Nucleus accumbens (tissue), 56 donors: Measurements from ENCODE around the gene RAP2A.
A peak's percentile ranks its signal among the peaks of the same experiment; 100 is the strongest.

Experiments
- DNase-seq, 56 donors: peaks; one replicate each; lab custom pipeline; 2025; lab: John Stamatoyannopoulos, UW

Gene RAP2A

DNA sequence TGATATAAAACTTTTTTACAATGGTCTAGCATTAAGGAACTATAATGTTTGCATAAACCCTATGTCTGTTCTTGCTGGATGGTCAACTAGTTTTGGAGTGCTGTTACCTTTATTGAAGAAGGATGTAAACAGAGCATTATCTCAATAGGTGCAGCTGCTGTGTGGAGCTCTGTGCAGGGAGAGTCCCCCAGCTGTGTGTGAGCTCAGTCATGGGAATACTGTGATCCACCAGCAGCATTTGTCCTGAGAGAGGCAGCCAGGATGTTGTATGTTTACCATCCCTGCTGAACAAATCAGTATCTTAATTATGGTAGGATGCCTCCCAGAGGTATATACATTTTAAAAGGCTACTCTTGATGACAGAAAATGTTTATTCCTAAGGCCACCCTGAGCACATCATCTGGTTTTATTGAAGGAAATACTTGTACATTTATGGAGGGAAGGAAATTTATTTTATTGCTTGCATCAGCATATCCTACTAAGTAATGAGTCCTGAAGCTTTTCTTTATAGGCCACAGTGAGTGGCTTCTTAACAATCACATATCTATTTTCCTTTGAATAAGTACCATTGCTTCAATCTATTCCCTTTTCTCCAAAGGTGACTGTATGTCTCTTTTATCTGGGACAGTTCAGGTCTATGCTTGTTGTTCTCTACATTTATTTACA lies 11.7 kb downstream of the RAP2A start:
- no peak for DNase-seq

DNA sequence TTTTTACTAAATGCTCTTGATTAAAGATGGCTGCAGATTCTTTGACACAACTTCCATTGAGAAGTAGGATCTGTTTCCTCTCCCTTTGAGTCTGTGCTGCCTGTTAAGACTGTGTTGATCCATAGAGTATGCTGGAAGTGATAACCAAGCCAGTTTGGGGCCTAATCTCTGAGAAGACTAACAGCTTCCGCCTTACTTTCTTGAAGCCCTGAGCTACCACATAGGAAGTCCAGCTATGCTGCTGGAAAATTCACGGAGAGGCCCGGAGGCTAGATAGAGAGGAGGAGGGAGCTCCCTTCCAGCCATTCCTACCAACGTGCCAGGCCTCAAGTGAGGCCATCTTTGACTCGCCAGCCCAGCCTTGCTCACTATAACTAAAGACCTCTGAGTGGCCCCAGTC lies 12.5 kb downstream of the RAP2A start:
- DNase-seq = no peak

DNA sequence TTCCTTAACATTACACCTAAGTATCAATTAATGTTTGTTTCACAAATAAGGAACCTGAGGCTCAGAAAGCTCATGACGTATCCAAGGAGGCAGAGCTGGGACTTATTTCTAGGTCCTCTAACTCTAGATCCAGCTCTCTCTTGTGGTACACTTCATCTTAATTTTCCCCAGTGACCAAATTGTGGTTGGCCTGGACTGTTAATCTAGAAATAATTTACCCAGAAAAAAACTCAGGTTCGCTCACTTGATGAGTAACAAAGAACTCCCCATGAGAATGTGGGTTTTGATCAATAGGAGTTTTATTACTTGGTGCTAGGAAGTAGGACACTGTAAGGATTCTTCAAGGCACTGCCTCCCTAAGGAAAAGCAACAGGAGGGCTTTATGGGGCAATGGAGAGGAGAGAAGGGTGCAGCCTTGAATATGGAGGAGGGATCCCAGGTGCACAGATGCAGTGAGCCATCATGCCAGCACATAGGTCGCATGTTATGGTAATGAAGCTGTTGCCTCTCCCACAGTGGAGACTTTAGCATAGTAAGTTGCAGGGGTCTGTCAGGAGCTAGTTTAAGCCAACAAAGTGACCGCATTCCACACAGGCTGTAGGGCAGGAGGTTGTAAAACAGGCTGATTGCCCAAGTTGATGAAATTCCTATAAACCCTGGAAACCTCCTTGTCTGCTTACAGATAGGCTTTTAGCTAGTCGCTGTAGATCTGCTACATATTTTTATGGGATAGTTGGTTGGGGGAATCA lies 14.7 kb downstream of the RAP2A start:
- no peak for DNase-seq

DNA sequence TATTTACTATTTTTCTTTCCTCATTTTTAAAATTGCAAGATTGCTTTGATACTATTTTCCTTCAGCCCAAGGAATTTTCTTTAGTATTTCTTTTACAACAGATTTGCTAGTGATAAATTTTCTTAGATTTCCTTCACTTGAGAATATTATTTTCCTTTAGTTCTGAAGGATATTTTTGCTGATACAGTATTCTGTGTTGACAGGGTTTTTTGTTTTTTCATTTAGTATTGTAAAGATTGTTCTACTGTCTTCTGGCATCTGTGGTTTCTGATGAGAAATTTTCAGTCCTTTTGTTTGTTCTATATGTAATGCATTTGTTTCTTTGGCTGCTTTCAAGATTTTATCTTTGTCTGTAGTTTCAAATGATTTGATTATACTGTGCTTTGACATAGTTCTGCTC lies 20.7 kb downstream of the RAP2A start:
- DNase-seq = no peak

DNA sequence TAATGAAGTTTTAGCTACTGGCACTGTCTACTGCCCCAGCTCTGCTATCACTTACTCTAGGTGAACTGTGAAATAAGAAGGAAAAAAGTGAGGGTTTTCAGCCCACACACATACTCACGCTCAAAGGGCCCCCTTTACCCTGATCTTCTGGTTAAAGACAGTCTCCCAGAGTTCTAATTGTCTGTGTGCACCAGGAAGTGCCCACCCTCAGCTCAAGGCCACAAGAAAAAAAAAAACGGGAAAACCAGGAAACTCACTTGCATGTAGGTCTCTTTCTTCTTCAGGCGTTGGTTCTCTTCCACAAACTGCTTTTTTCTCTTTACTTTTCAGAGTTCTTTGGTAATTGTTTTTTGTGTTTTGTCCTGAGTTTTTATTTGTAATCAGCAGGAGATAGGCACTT lies 22.1 kb downstream of the RAP2A start:
- DNase-seq = no peak

DNA sequence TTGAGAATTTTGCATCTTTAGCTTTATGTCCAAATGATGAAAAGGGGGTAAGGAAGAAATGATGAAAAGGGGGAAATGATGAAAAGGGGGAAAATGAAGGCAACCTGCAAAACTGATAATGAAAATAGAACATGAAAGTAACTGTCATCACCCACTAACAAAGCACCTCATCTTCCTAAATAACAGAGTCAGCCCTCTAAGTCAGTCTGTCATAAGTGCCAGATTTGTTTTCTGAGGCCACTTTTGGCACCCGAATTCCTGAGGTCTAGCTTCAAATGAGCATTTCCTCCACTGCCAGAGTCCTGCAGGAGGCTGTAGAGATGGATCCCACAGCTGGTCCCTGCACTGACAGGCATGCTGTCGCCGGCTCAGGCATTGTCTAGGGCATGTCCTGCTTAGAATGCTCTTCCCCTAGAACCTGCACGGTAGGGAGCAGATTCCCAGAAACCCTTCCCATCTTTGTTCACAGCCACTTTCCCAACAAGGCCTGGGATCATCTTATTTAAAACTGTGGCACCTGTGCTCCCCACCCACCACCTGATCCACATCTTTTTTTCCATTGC lies 25.3 kb downstream of the RAP2A start:
- peak in 1 of 56 donors; percentile 8 for DNase-seq

DNA sequence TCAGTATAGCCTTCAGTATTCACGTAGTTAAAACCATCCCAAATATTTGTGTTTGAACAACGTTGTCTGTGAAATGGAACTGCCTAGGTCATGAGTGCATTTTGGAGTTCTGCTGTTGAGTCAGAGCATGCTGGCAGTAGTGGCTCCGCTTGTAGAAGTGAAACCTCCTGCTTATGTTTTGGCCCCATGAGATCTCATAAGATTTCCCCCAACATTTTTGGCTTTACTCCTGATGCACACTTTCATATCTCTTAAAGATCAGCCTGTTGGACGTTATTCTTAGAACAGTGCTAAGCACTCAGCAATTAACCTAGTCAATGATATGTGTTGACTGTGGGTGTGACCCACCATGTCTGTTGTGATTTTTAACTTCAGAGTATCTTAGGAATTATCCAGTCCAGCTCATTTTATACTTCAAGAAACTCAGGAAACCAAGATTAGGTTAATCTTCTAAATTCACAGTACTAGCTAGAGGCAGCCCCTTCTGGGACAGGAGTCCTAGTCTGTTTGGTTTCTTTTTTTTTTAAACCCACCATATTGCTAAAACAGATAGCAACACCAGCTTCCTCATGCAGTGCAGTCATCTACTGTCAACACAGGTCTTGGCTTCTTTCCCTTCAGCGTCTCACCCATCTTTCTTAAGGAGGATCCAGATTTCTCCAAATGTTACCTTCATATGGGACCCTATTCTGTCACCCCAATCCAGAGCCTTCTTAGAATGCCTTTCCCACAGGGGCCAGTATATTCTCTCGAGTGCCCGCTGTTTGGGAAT lies 26.2 kb downstream of the RAP2A start:
- no peak for DNase-seq

DNA sequence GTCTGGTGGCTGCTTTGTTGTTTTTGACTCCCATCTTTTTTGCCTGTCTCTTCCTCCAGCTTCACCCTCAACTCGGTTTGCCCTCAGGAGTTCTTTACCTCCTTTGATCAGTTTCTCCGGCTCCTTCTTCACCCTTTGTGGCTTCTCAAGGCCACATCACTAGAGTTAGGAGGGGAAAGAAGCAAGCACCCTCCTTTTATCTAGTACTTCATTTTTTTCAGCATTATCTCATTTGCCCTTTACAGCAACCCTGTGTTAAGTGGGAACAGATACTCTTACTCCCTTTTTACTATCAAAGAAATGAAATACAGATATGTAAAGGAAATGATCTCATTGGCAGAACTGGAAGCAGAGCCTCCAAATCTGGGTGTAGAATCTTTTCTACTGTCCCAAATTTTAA lies 26.9 kb downstream of the RAP2A start:
- no peak for DNase-seq

DNA sequence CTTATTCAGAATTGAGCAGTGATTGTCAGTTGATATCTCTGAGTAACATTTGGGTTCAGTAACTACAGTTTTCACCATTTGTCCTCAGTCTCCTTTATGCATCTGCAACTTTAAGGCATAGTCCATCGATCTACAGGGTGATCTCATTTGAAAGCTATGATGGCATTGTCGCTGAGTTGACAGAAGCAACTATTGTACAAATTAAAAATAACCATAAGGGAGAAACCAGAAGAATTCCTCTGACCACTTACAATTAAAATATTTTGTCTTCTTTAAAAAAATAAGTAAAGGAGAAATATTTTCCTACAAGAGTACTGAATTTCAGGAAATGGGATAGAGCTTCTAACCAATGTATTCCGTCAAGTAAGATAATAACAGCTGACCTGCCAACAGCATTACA lies 30.6 kb downstream of the RAP2A start:
- DNase-seq = no peak

DNA sequence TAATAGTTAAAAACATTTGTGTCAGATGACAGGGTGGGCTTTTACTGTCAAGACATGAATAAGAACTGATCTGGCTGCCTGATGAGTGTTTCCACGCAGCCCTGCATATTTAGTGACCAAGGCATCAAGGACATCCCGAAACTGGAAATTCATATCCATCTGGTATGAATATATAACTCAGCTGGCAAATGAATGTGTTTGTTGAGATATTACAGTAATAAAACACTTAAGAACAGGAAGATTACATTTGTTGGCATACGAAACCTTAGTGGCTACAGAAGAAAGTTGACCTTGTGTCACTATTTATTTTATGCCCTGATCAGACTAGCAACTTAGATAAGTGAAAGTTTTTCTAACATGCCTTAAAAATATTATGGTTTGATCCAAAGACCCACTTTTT lies 32.8 kb downstream of the RAP2A start:
- no peak for DNase-seq

DNA sequence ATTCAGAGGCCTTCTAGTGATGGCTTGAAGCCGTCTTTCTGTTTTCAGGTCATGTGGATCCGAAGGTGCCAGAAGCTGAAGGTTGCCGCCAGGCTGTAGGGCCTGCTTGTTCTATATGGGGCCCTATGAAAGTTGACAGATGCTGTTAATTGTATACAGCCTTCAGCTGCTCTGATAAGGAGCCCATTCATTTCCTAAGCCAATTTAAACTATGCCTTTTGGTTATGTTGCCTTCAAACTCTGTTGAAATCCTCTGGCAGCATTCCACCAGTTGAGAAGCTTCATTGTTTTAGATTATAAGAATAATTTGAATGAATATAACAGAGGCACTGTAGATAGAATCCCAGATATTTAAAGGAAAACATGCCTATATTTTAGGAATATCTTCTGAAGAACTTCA lies 34.4 kb downstream of the RAP2A start:
- peak in 10 of 56 donors; percentile 2 to 34 (median 8) for DNase-seq

DNA sequence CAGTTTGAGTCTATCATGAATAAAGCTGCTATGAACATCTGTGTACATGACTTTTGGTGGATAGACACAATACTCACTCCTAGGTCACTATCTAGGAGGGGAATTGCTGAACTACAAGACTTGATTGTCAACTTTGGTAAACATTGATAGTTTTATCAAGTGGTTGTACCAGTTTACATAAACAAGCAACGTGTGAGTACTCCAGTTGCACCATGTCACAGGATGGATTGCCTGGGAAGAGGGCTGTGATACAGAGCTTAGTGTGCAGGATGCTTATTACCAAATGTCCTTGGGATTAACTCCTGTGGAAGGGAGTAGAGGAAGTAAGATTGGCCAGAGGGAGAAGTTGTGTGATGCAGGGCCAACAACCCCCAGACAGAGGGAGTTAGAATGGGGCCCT lies 37.7 kb downstream of the RAP2A start:
- no peak for DNase-seq

DNA sequence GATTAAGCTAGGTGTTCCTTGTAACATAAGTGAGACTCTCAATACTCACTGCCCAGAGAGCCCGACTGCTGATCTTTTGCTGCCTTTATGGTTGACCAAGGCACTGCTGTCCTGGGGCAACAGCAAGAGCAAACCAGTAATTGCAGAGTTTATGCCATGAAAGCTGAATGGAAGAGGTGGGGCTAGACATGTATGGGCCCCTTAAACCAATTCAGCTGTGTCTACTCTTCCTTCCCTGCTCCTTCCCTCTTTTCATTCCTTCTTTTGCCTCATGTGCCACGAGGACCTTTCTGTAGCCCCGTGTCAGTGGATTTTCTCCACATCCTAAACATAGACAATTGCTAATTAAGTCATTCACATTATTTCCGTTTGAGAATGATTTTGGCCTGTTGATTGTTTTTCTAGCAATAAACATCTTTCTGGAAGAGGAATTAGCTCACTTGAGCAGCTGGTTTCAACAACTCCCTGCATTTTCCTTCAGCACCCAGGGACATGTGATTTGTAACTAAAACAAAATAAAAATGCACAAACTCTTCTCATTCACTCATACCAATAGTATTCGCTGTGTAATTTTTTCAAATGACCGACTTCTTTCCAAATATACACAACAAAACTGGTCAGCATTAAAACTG lies 40.5 kb downstream of the RAP2A start:
- DNase-seq = no peak

DNA sequence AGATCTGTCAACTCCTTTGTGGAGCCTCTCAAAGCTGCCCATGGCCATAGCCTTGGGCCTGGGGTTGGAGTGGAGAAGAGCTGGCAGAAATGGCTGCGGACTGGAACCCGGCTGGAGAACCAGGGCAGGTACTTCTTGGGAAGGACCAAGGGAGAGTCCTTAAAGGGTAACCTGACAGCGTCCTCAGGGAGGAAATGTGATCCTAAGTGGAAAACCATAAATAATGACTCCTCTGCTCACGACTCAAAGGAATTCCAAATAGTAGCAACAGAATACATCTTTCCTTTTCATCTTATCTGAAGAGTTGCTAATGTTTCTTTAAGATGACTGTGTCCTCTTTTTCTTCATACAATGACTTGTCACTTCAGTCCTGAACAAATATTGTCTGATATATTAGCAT lies 41.0 kb downstream of the RAP2A start:
- no peak for DNase-seq

DNA sequence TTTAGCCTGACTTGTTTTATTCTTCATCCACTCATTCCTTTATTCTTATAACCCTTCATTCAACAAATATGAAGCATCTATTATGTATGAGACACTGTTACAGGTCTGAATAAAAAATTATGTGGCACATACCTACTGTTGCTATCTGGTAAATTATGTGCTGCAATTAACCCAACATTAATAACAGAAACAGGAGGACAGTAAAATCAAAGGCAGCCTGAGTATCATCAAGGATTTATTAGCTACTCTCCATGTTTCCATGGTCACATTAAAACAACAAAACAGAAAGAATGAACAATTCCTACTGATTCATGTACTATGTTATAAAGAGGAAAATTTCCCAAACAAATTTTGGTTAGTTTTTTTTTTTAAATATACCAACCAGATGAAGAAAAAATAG lies 43.9 kb downstream of the RAP2A start:
- no peak for DNase-seq

DNA sequence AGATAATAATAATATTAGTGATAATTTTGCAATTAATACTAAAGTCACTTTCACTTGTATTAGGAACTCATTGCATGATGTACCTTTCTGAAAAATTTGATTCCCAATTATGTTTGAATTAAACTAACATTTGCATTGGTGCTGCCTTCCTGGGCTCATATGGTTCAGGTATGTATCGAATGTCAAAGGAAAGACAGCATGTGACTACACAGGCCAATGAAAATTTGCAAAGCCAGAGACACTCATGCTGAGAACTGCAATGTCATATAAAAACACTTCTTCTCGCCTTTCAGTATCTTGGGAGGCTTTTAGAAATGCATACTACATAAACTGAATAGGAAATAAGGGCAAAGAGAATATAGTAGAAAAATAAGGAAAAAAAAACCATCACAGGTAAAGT lies 44.3 kb downstream of the RAP2A start:
- DNase-seq = no peak

DNA sequence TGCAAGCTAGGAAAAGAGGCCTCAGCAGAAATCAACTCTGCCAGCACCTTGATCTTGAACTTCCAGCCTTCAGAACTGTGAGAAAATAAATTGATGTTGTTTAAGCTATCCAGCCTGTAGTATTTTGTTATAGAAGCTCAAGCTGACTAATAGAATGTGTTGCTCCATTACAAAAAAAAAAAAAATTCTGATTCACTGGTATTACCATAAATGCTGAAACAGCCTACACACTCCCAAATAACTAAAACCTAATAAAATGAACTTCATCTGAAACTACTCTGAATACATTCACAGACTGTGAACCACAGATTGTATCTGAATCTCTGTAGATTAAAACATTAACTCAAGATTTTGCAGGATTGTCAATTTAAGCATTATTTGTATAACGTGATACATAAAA lies 49.5 kb downstream of the RAP2A start:
- no peak for DNase-seq

DNA sequence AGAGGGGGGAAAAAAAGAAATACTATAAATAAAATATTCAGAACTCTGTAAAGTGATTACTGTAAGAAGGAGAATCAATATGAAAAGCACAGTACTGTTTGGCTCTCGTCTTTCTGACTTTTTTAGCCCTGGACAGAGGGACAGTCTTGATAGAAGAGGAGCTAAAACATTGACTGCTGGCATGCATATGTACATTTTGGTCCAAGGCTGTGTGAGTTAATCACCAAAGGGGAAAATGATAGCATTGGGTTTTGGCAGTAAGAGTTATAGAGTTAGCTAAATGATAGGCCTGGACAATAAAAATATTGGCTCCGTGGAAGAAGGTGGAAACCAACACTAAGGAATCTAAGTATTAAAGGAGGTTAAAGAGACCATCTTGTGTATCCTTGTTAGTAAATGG lies 50.3 kb downstream of the RAP2A start:
- DNase-seq = no peak

DNA sequence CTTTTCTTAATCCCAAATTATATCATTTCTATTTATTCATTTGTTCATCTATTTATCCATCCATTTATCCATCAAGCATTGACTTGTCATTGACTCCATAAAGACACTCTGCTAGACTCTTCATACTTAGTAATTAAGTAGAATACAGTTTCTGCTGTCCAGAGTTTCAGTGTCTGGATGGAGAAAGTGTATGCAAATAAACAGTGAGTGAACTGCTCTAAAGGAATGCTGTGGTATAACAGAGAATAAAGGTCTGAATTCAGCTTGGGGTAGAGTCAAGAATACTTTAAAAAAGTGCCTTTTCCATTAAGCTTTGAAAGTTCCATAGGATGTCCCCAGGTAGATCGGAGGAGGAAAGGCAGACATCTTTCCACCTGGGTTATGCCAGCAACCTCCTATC lies 51.4 kb downstream of the RAP2A start:
- DNase-seq = no peak

DNA sequence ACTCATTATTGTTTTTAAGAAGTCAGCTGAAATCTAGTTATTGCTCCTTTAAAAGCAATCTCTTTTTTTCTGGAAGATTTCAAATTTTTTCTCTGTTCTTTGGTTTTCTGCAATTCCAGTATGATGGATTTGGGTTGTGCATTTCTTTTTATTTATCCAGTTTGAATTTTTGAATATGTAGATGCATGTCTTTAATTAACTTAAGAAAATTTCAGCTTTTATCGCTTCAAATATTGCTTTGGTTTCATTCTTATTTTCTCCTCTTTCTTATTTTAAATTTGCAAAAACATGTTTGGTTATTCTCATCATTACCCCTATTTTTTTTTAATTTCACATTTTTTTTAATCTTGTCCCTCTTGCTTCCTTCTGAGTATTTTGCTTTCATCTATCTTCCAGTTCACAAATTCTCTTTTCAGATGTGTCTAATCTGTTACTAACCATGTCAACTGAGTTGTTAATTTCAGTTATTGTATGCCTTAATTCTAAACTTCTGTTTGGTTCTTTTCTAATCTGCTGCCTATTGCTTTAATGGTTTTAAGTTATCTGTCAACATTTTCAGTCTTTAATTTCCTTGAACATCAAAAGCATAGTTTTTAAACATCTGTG lies 56.8 kb downstream of the RAP2A start:
- DNase-seq = no peak

DNA sequence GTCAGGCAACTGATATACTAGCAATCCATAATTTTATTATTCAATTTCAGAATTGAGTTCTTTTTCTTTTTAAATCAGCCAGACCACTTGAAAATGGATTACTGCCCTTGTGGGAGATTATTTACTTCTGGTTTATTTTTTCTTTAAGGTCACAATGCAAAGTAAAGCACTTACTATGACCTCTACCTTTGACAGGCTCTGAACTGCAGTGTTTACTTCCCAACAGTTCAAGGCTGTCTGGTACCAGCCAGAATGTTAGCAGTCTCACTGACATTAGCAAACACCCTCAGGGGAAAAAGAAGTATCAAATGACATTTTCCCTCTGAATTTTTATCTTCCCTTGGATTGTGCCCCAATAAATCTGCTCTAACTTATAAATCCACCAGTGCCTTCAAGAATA lies 57.5 kb downstream of the RAP2A start:
- DNase-seq = no peak
